Upper lobe of left lung (tissue), 4 donors: ENCODE data around the gene CNTN6.

Source experiments
- CTCF ChIP-seq, 6 experiments: fragments of 450-650 bp in 4 of 6; fragments of 200-600 bp in 2 of 6; sonication (generic) in 2 of 6; IDR thresholded peaks; one replicate each; pipeline ENCODE4 v1.5.1; 2016 to 2019; ENCODE audit warnings: antibody characterized with exemption in 6 of 6
- EP300 ChIP-seq, 4 donors: sonication (generic); formaldehyde crosslinking; IDR thresholded peaks; one replicate each; pipeline ENCODE4 v1.5.1; 2017; ENCODE audit warnings: antibody characterized with exemption in 4 of 4, control low read depth in 2 of 4

- TF ChIP-seq EP300 (IDR thresholded peaks at IDR 0.05) (no peak), CTCF (IDR thresholded peaks at IDR 0.05) (no peak)
These were observed 46.2 kb downstream of the CNTN6 start for GRCh38 chr3:1139071-1139470.
